ENCODE results near the gene TREH.
"Not testable (repeated sequence)": the region's sequence is repeated elsewhere in the genome, so short reads cannot be mapped to it uniquely, and the experiment has no call there.

TREH gene

GRCh38 chr11:118679483-118679882 is at the start of gene TREH:
TSS of gene TREH (minus strand) at chr11:118679650. CDS start at chr11:118679627, 23 bp downstream.
- no peak for DNase-seq (ENCODE audit: low read depth)

GRCh38 chr11:118728112-118728511 is 48.7 kb upstream of the TREH start:
- not testable (repeated sequence) for DNase-seq (ENCODE audit: low read depth)

GRCh38 chr11:118727721-118728066 is 48.2 kb upstream of the TREH start:
- DNase-seq (ENCODE audit: low read depth) = not testable (repeated sequence)

GRCh38 chr11:118727001-118727720 is 47.7 kb upstream of the TREH start:
- DNase-seq (ENCODE audit: low read depth) = not testable (repeated sequence)

DNA sequence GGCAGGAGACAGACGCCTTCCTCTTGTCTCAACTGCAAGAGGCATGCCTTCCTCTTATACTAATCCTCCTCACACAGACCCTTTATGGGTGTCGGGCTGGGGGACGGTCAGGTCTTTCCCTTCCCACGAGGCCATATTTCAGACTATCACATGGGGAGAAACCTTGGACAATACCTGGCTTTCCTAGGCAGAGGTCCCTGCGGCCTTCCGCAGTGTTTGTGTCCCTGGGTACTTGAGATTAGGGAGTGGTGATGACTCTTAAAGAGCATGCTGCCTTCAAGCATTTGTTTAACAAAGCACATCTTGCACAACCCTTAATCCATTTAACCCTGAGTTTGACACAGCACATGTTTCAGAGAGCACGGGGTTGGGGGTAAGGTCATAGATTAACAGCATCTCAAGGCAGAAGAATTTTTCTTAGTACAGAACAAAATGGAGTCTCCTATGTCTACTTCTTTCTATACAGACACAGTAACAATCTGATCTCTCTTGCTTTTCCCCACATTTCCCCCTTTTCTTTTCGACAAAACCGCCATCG is 42.1 kb upstream of the TREH start:
- DNase-seq (ENCODE audit: low read depth) = not testable (repeated sequence)

DNA sequence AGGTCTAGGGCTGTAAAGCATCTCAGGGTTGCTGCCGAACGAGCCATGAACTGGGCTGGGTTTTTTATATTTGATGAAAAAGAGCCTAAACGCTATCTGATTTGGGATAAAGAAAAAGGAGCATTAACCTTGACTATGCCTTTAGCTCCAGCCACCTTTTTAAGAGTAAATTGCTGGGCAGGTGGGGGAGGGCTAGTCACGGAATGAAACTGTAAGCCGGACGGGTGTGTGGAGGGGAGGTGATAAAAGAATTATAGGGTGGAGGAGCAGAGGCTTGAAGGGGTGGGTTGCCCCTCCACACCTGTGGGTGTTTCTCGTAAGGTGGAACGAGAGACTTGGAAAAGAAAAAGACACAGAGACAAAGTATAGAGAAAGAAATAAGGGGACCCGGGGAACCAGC is 41.3 kb upstream of the TREH start:
- DNase-seq (ENCODE audit: low read depth) = not testable (repeated sequence)

GRCh38 chr11:118720078-118720477 is 40.6 kb upstream of the TREH start:
- DNase-seq (ENCODE audit: low read depth) = not testable (repeated sequence)

GRCh38 chr11:118718562-118718961 is 39.1 kb upstream of the TREH start:
- DNase-seq (ENCODE audit: low read depth) = not testable (repeated sequence)

- DNase-seq (ENCODE audit: low read depth) = not testable (repeated sequence)
Observed at GRCh38 chr11:118717733-118718132, 38.3 kb upstream of the TREH start.

DNA sequence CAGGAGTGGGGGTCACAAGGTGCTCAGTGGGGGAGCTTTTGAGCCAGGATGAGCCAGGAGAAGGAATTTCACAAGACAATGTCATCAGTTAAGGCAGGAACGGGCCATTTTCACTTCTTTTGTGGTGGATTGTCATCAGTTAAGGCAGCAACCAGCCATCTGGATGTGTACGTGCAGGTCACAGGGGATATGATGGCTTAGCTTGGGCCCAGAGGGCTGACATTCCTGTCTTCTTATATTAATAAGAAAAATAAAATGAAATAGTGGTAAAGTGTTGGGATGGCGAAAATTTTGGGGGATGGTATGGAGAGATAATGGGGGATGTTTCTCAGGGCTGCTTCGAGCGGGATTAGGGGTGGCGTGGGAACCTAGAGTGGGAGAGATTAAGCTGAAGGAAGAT is 37.8 kb upstream of the TREH start:
- not testable (repeated sequence) for DNase-seq (ENCODE audit: low read depth)

DNA sequence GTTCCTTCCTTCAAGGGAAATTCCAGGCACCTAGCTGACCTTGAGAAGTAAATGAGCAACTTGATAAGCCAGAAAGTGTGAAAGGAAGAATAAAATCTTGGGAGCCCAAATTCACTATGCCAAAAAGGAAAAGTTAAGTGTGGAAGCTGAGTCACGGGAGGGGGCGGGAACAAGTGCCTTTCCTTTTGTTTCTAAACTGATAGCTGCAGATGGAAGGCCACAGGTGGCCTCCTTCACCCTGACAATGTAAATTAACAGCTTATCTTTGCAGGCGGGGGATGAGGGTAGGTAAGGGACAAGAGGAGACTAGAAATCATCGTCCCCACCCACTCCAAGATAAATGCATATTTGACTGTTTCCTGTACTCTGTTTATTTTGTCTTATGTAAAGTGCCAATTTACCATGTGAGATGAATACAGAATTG is 36.4 kb upstream of the TREH start:
- no peak for DNase-seq (ENCODE audit: low read depth)

- DNase-seq (ENCODE audit: low read depth) = no peak
Observed at GRCh38 chr11:118715245-118715831, 35.9 kb upstream of the TREH start.

- no peak for DNase-seq (ENCODE audit: low read depth)
Observed at GRCh38 chr11:118714816-118715215, 35.4 kb upstream of the TREH start.

GRCh38 chr11:118714416-118714815 is 35.0 kb upstream of the TREH start:
- not testable (repeated sequence) for DNase-seq (ENCODE audit: low read depth)

- no peak for DNase-seq (ENCODE audit: low read depth)
Observed at GRCh38 chr11:118708296-118708695, 28.8 kb upstream of the TREH start.

DNA sequence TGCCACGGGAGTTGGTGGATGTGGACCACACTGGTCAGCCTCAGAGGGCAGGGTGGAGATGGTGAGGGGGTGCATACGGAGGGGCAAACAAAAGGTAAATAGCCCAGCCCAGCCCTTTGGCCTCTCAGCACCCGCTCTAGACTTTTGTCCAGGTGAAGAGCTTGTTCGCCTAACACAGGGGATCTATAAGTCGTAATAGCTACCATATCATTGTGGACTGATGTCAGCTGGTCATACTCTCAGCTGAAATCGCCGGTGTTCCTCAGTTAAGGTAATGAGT is 27.0 kb upstream of the TREH start:
- DNase-seq (ENCODE audit: low read depth) = no peak

DNA sequence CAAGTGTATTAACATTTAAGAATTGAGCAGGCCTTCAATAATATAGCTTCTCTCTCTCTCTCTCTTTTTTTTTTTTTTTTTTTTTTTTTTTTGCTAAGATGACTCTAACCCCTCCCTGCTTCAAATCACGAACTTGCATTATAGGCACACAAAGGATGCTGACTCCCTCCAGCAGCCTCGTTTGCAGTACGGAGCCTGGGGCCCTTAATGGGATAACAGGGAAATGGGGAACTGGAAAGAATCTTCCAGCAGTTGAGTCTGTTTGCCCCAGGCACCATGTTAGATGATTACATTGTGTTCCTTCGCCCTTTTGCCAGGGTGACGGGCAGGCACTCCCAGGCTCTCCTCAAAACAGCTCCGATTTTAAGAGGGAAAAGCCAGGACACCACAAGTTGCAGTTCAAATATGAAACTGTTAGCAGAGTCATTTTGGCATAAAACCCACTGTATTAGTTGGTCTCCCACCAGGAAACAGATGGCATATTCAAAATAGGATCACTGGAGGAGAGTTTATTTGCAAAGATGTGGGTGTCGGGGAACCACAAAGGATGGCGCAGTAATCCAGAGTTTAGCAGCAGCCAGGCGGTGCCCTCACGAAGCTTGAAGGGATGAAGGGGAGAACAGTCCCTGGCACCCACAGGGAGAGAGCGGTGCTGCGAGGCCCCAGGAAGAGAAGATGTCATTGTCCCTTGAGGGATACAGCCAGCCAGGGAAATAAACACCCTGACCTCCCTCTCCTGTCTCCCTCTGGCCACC is 26.5 kb upstream of the TREH start:
- no peak for DNase-seq (ENCODE audit: low read depth)

DNA sequence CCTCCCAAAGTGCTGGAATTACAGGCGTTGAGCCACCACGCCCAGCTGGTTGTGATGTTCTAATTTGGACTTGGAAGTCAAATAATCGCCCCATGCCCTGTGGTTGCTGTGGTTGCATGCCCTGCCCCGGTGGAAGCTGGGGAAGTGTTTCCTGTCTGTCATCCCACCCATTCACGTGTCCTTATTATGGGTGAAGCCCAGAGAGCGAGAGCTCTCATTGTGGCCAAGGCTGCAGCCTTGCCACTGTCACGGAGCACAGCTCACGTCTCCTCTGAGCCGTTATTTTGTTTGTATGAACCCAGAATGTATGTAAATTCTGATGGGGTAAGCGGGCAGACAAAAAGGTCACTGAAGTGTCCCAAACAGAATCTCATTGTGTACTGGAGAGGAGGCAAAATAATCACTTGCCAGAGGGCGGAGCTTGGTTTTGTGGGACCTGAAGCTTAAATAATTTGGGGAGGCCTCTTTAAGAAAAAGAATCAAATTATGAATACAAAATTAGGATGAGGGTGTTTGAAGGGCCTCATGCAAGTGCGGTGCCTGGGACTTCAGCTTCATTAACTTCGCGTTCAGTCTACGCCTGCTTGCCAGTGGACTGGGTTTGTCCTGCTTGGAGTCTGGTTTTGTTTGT is 25.8 kb upstream of the TREH start:
- DNase-seq (ENCODE audit: low read depth) = no peak

- no peak for DNase-seq (ENCODE audit: low read depth)
Observed at GRCh38 chr11:118703563-118704106, 24.2 kb upstream of the TREH start.

DNA sequence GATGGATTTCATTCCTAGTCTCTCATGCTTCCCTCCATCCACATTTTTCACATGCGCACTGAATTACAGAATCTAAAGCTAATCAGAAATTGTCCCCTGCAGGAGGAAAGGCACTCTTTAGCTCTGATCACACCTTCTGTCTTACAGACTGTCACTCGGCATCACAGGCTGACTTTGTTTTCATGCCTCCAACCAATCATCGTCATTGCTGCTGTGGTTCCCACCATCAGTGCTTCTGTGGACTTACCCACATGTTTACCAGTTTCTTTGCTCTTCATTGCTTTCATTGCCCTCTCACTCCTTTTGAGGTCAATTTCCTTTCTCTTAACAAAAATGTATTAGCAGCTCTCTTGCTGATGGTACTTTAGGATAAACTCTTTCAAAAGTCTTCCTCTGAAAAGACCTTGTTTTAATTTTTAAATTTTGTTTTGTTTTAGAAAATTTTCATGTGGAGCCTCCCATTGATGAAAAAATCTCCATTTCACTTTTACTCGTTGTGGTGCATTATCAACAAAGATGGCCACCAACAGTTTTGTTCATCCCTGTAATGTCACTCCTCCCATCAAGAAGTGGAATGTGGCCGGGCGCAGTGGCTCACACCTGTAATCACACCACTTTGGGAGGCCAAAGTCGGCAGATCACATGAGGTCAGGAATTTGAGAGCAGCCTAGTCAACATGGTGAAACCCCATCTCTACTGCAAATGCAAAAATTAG is 20.2 kb upstream of the TREH start:
- DNase-seq (ENCODE audit: low read depth) = no peak

GRCh38 chr11:118697346-118697745 is 17.9 kb upstream of the TREH start:
- DNase-seq (ENCODE audit: low read depth) = no peak

Measured in EH (cell line).